ENCODE results near the gene MYBPC3. TPM values are rescaled to one million over a fixed set of nuclear protein-coding genes. Genes with fewer than 3 reads are reported as not detected.

The MYBPC3 gene
- total and polyA plus RNA-seq, 2 donors: 0.09 to 0.55 TPM

DNA sequence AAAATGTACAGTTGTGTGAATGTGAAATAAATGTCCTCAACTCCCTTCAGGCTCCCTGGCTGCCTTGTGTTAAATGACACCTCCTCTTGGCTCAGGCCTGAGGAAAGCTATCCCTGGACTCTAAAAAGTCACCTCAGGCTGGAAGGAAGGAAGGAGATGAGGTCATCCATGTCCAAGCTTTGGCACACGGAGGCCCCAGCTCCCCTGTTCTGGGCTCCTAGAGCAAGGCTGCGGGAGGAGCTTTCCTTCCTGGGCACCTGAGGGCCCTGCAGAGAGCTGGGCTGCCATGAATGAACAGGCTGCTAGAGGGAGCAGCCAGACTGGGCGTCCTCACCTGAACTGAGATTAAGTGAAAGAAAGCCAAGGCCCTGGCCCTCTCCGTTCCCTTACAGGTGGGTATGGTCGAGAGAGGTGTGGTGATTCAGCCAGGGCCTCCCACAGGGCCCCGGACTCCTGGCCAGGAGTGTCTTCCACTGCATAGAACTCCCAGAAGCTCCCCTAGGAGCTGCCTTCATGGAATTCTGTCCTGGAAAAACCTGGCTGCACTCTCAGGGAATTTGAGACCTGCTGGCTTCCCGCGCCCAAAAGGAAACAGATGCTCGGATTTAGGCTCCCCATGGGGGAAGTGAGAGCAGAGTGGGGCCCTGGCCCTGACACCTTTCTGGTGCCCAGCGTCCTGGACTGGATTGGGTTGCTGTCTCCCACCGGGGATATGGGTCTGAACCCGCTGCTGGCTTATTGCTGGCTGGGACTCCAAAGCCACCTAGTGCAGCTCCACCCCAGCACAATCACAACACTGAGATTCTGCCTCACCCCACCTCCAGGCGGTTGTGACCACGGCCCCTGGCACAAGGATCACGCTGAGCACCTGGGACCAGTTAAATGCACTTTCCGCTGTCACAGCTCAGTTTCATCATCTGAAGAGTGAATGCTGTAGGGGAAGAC lies 22.2 kb downstream of the MYBPC3 start:
- no peak for DNase-seq (ENCODE audit: low read depth in 6 of 9, low spot score in 9 of 9)
- peaks cover 6 to 21% of the 10 kb centered on the region in 2 donors for H3K4me1 ChIP-seq (ENCODE audit: control insufficient read depth in 2 of 2, insufficient read depth in 2 of 2, low read length in 2 of 2)
- H3K4me3 ChIP-seq (ENCODE audit: low read length in 2 of 2): no peak overlapping the region
- H3K9me3 ChIP-seq (ENCODE audit: control insufficient read depth in 2 of 2, insufficient read depth in 1 of 2, low read length in 1 of 2): no peaks in the 10 kb centered on the region
- no peak overlapping the region for H3K27ac ChIP-seq (ENCODE audit: low read depth in 1 of 2, low read length in 1 of 2)
- H3K36me3 ChIP-seq (ENCODE audit: control insufficient read depth in 2 of 2, insufficient read depth in 2 of 2, low read length in 1 of 2): peaks cover 9 to 44% of the 10 kb centered on the region in 2 donors
- 90% methylated on average over 16 of the region's 16 CpGs for WGBS
- H3K27me3 ChIP-seq (ENCODE audit: control insufficient read depth in 2 of 2, insufficient read depth in 1 of 2, low read length in 1 of 2): no peaks in the 10 kb centered on the region

DNA sequence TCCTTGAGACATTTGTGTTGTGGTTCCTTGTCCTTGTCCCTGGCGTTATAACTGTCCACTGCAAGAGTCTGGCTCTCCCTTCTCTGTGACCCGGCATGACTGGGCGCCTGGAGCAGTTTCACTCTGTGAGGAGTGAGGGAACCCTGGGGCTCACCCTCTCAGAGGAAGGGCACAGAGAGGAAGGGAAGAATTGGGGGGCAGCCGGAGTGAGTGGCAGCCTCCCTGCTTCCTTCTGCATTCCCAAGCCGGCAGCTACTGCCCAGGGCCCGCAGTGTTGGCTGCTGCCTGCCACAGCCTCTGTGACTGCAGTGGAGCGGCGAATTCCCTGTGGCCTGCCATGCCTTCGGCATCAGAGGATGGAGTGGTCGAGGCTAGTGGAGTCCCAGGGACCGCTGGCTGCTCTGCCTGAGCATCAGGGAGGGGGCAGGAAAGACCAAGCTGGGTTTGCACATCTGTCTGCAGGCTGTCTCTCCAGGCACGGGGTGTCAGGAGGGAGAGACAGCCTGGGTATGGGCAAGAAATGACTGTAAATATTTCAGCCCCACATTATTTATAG lies 23.0 kb downstream of the MYBPC3 start:
- no peak for DNase-seq (ENCODE audit: low read depth in 6 of 9, low spot score in 9 of 9)
- no peaks in the 10 kb centered on the region for H3K27me3 ChIP-seq (ENCODE audit: control insufficient read depth in 2 of 2, insufficient read depth in 1 of 2, low read length in 1 of 2)
- H3K27ac ChIP-seq (ENCODE audit: low read depth in 1 of 2, low read length in 1 of 2): no peak overlapping the region
- H3K4me1 ChIP-seq (ENCODE audit: control insufficient read depth in 2 of 2, insufficient read depth in 2 of 2, low read length in 2 of 2): peaks cover 6 to 21% of the 10 kb centered on the region in 2 donors
- peaks cover 9 to 44% of the 10 kb centered on the region in 2 donors for H3K36me3 ChIP-seq (ENCODE audit: control insufficient read depth in 2 of 2, insufficient read depth in 2 of 2, low read length in 1 of 2)
- WGBS: 95% methylated on average over 12 of the region's 12 CpGs
- no peak overlapping the region for H3K4me3 ChIP-seq (ENCODE audit: low read length in 2 of 2)
- H3K9me3 ChIP-seq (ENCODE audit: control insufficient read depth in 2 of 2, insufficient read depth in 1 of 2, low read length in 1 of 2): no peaks in the 10 kb centered on the region

DNA sequence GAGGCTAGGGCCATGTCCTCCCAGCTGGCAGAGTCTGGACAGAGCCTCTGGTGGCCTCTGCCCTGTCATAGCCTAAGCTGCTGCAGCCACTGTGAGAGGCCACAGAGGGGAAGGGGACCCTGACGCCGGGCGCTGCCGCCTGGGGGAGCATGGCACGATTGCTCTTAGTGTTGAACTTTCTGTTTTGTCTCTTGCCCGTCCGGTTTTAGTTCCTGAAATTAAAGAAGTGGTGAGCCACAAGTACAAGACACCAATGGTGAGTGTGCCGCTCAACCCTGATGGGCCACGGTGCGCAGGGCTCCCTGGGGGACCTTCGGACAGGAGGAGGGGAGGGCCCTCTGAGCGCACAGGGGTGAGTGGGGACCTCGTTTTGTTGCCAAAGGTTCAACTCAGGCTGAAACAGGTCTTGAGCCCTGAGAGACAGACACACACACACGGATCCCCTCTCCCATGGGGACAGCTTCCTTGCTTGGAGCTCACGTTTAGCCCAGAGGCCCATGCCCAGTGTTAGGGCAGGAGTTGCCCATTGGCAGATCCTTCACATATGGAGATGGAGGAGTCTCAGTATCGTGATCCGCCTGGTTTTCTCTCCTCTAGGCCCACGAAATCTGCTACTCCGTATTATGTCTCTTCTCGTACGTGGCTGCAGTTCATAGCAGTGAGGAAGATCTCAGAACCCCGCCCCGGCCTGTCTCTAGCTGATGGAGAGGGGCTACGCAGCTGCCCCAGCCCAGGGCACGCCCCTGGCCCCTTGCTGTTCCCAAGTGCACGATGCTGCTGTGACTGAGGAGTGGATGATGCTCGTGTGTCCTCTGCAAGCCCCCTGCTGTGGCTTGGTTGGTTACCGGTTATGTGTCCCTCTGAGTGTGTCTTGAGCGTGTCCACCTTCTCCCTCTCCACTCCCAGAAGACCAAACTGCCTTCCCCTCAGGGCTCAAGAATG lies 23.8 kb downstream of the MYBPC3 start:
- H3K9me3 ChIP-seq (ENCODE audit: control insufficient read depth in 2 of 2, insufficient read depth in 1 of 2, low read length in 1 of 2): no peaks in the 10 kb centered on the region
- no peaks in the 10 kb centered on the region for H3K27me3 ChIP-seq (ENCODE audit: control insufficient read depth in 2 of 2, insufficient read depth in 1 of 2, low read length in 1 of 2)
- no peak overlapping the region for H3K27ac ChIP-seq (ENCODE audit: low read depth in 1 of 2, low read length in 1 of 2)
- whole genome bisulfite sequencing: 96% methylated on average over 29 of the region's 29 CpGs
- peaks cover 9 to 44% of the 10 kb centered on the region in 2 donors for H3K36me3 ChIP-seq (ENCODE audit: control insufficient read depth in 2 of 2, insufficient read depth in 2 of 2, low read length in 1 of 2)
- no peak for DNase-seq (ENCODE audit: low read depth in 6 of 9, low spot score in 9 of 9)
- H3K4me3 ChIP-seq (ENCODE audit: low read length in 2 of 2): no peak overlapping the region
- H3K4me1 ChIP-seq (ENCODE audit: control insufficient read depth in 2 of 2, insufficient read depth in 2 of 2, low read length in 2 of 2): peaks cover under 1 to 13% of the 10 kb centered on the region in 2 donors

DNA sequence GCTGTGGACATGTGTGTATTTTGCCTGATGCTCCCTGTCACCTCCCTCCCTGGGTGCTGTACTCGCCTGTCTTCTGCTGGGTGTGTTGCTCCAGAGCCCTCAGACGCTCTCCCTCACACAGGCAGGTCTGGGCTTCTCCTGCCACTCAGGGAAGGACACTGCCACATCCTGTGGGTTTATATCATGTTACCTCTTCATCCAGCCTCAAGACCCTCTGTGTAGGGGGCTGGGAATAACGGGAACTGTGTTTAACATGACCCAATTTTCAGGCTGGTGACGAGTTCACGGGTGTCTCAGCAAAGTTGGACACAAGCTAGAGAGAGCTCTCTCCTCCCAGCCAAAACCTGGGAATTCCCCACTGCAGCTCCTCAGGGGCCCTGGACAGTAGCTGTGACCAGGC lies 24.6 kb downstream of the MYBPC3 start:
- Histone ChIP-seq H3K4me1 (ENCODE audit: control insufficient read depth in 2 of 2, insufficient read depth in 2 of 2, low read length in 2 of 2) (peaks cover 0 to 10% of the 10 kb centered on the region in 2 donors), H3K27me3 (ENCODE audit: control insufficient read depth in 2 of 2, insufficient read depth in 1 of 2, low read length in 1 of 2) (no peaks in the 10 kb centered on the region), H3K4me3 (ENCODE audit: low read length in 2 of 2) (no peak overlapping the region), H3K27ac (ENCODE audit: low read depth in 1 of 2, low read length in 1 of 2) (no peak overlapping the region), H3K36me3 (ENCODE audit: control insufficient read depth in 2 of 2, insufficient read depth in 2 of 2, low read length in 1 of 2) (peaks cover 9 to 44% of the 10 kb centered on the region in 2 donors), H3K9me3 (ENCODE audit: control insufficient read depth in 2 of 2, insufficient read depth in 1 of 2, low read length in 1 of 2) (no peaks in the 10 kb centered on the region)
- no peak for DNase-seq (ENCODE audit: low read depth in 6 of 9, low spot score in 9 of 9)
- WGBS: 97% methylated on average over 5 of the region's 5 CpGs

DNA sequence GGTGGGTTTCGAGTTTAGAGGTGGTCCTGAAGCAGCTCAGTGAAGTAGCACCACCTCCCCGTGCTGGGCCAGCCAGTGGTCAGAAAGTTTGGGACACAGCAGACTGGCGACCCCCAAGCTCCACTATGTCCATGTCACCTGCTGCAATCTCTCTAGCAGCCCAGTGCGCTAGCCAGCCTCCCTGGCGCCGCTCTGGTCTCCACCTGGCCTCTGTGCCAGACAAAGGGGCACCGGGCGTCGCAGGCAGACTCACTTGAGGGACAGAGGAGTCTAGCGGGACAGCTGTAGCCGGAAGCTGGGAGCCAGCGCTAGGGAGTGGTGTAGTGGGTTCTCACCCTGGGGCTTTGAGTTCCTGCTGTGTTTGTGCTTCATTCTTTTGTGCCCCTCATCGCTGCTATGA lies 25.5 kb downstream of the MYBPC3 start:
- 98% methylated on average over 13 of the region's 13 CpGs for WGBS
- Histone ChIP-seq H3K36me3 (ENCODE audit: control insufficient read depth in 2 of 2, insufficient read depth in 2 of 2, low read length in 1 of 2) (peaks cover 13 to 45% of the 10 kb centered on the region in 2 donors), H3K27ac (ENCODE audit: low read depth in 1 of 2, low read length in 1 of 2) (no peak overlapping the region), H3K27me3 (ENCODE audit: control insufficient read depth in 2 of 2, insufficient read depth in 1 of 2, low read length in 1 of 2) (no peaks in the 10 kb centered on the region), H3K4me1 (ENCODE audit: control insufficient read depth in 2 of 2, insufficient read depth in 2 of 2, low read length in 2 of 2) (peaks cover 0 to 10% of the 10 kb centered on the region in 2 donors), H3K9me3 (ENCODE audit: control insufficient read depth in 2 of 2, insufficient read depth in 1 of 2, low read length in 1 of 2) (no peaks in the 10 kb centered on the region), H3K4me3 (ENCODE audit: low read length in 2 of 2) (no peak overlapping the region)
- no peak for DNase-seq (ENCODE audit: low read depth in 6 of 9, low spot score in 9 of 9)

DNA sequence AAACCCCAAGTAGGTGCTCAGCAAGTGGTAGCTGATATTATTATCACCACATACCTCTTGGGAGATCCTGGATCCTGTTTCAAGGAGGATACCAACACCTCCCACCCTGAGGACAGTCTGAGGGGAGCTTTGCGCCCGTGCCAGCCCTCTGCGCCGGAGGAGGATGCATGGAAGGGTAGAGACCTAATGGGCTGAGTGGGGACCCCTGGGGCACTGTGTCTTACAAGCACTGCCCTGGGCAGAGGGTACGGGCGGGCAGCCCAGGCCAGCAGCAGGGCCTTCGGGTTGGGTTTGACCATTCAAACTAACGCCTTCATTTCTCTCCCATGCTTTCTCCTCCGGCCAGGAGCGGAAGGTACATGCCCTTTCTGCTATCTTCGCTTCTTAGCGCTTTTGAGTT lies 26.3 kb downstream of the MYBPC3 start:
- peaks cover 21 to 52% of the 10 kb centered on the region in 2 donors for H3K36me3 ChIP-seq (ENCODE audit: control insufficient read depth in 2 of 2, insufficient read depth in 2 of 2, low read length in 1 of 2)

DNA sequence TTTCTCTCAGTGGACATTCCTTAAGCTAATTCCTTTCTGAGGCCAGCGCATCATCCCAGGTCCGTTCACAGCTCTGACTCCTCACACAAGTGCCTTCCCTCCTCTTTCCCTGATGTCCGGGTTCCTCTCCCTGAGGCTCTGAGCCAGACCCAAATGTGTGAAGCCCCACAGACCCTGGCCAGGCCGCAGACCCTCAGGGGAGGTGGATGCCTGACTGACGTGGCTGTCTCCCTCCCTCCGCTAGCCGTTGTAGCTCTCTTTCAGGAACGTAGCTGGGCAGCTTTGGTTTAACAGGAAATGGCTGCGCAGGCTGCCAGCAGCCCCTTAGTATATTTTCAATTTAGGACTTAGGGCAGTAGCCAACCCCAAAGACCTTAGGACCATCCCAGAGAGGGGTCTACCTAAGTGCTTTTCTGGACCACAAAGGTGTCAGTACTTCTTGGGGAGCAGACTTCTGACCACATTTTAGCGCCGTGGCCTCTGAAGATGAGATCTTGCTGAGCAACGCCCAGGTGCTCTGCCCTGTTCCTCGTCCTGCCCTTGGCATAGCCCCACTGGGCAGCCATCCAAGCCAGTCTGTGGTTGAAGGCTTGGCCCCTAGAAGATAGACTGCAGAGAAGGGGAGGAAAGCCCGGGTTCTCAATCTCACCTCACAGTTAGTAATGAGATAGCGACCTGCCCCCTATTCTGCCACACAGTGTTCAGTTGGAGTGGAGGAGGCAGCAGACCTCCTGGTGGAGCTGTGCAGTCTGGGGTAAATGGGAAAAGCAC lies 27.0 kb downstream of the MYBPC3 start:
- H3K27ac ChIP-seq (ENCODE audit: low read depth in 1 of 2, low read length in 1 of 2): no peak overlapping the region
- WGBS: 59% methylated on average over 15 of the region's 15 CpGs
- no peak overlapping the region for H3K4me3 ChIP-seq (ENCODE audit: low read length in 2 of 2)
- peaks cover 25 to 56% of the 10 kb centered on the region in 2 donors for H3K36me3 ChIP-seq (ENCODE audit: control insufficient read depth in 2 of 2, insufficient read depth in 2 of 2, low read length in 1 of 2)
- DNase-seq (ENCODE audit: low read depth in 6 of 9, low spot score in 9 of 9): no peak
- no peaks in the 10 kb centered on the region for H3K9me3 ChIP-seq (ENCODE audit: control insufficient read depth in 2 of 2, insufficient read depth in 1 of 2, low read length in 1 of 2)
- no peaks in the 10 kb centered on the region for H3K27me3 ChIP-seq (ENCODE audit: control insufficient read depth in 2 of 2, insufficient read depth in 1 of 2, low read length in 1 of 2)
- H3K4me1 ChIP-seq (ENCODE audit: control insufficient read depth in 2 of 2, insufficient read depth in 2 of 2, low read length in 2 of 2): peaks cover 0 to 10% of the 10 kb centered on the region in 2 donors

More for the DNA sequence above, 26.3 kb downstream of the MYBPC3 start:
- no peak for DNase-seq (ENCODE audit: low read depth in 6 of 9, low spot score in 9 of 9)
- peaks cover 0 to 10% of the 10 kb centered on the region in 2 donors for H3K4me1 ChIP-seq (ENCODE audit: control insufficient read depth in 2 of 2, insufficient read depth in 2 of 2, low read length in 2 of 2)
- 99% methylated on average over 12 of the region's 12 CpGs for WGBS
- H3K27ac ChIP-seq (ENCODE audit: low read depth in 1 of 2, low read length in 1 of 2): no peak overlapping the region
- H3K9me3 ChIP-seq (ENCODE audit: control insufficient read depth in 2 of 2, insufficient read depth in 1 of 2, low read length in 1 of 2): no peaks in the 10 kb centered on the region
- no peaks in the 10 kb centered on the region for H3K27me3 ChIP-seq (ENCODE audit: control insufficient read depth in 2 of 2, insufficient read depth in 1 of 2, low read length in 1 of 2)
- H3K4me3 ChIP-seq (ENCODE audit: low read length in 2 of 2): no peak overlapping the region

DNA sequence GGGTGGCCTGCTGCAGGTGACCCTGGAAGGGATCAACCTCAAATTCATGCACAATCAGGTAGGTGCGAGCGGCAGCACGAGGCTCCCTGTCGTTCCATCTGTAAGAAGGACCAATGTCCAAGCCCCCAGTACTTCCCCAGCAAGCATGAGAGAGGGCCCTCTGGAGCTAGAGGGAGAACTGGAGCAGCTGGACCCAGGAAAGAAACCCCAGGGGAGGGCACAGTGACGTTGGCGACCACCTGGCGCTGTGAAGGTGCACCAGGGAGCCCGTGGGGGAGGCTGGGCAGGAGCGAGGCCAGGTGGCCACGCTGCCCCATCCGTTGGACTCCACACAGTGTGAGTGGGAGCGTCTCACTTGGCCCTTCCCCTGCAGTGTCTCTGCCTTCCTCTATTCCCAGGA lies 28.0 kb downstream of the MYBPC3 start:
- Histone ChIP-seq H3K36me3 (ENCODE audit: control insufficient read depth in 2 of 2, insufficient read depth in 2 of 2, low read length in 1 of 2) (peaks cover 19 to 55% of the 10 kb centered on the region in 2 donors), H3K9me3 (ENCODE audit: control insufficient read depth in 2 of 2, insufficient read depth in 1 of 2, low read length in 1 of 2) (no peaks in the 10 kb centered on the region), H3K27me3 (ENCODE audit: control insufficient read depth in 2 of 2, insufficient read depth in 1 of 2, low read length in 1 of 2) (no peaks in the 10 kb centered on the region), H3K27ac (ENCODE audit: low read depth in 1 of 2, low read length in 1 of 2) (no peak overlapping the region), H3K4me1 (ENCODE audit: control insufficient read depth in 2 of 2, insufficient read depth in 2 of 2, low read length in 2 of 2) (peaks cover 0 to 4% of the 10 kb centered on the region in 2 donors), H3K4me3 (ENCODE audit: low read length in 2 of 2) (no peak overlapping the region)
- 98% methylated on average over 12 of the region's 12 CpGs for WGBS
- DNase-seq (ENCODE audit: low read depth in 6 of 9, low spot score in 9 of 9): no peak

Measured in thymus (tissue), 11 donors.